ENCODE results near the gene SEL1L. TPM values are rescaled to one million over a fixed set of nuclear protein-coding genes. Genes with fewer than 3 reads are reported as not detected.
"Not testable (repeated sequence)": the region's sequence is repeated elsewhere in the genome, so short reads cannot be mapped to it uniquely, and the experiment has no call there.

Gene SEL1L
- total RNA-seq, 2 experiments from 2014 or later: 48.9 to 51.3 TPM

DNA sequence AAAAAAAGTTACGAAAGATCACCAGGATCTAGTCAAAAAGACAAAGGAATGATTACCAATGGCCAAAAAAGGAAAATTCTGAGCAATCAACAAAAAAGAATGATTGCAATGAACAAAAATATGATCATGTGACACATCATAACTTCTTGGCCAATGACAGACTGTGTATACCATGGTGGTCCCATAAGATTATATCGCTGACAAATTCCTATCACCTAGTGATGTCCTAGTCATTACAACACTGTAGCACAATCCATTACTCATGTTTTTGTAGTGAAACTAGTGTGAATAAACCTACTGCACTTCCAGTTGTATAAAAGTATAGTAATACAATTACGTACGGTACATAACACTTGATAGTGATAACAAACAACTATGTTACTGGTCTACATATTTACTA is 12.3 kb downstream of the SEL1L start:
- no peak for ATAC-seq
- POLR2A ChIA-PET: no interaction called here
- peaks cover 60% of the 10 kb centered on the region for H3K36me3 Mint-ChIP-seq (ENCODE audit: low read depth)
- H3K27ac Mint-ChIP-seq: no peak overlapping the region
- H3K27me3 Mint-ChIP-seq (ENCODE audit: low read depth): no peaks in the 10 kb centered on the region
- no peak overlapping the region for H3K4me3 Mint-ChIP-seq
- DNase-seq: no peak
- CTCF ChIA-PET: interaction anchor here (1.0 kb wide), 1 partner anchor 12 kb away, joined by 4 read pairs; the partner anchor contains the start of gene SEL1L
- H3K9me3 Mint-ChIP-seq (ENCODE audit: insufficient read depth): no peaks in the 10 kb centered on the region
- peaks cover 32% of the 10 kb centered on the region for H3K4me1 Mint-ChIP-seq (ENCODE audit: low read depth)

DNA sequence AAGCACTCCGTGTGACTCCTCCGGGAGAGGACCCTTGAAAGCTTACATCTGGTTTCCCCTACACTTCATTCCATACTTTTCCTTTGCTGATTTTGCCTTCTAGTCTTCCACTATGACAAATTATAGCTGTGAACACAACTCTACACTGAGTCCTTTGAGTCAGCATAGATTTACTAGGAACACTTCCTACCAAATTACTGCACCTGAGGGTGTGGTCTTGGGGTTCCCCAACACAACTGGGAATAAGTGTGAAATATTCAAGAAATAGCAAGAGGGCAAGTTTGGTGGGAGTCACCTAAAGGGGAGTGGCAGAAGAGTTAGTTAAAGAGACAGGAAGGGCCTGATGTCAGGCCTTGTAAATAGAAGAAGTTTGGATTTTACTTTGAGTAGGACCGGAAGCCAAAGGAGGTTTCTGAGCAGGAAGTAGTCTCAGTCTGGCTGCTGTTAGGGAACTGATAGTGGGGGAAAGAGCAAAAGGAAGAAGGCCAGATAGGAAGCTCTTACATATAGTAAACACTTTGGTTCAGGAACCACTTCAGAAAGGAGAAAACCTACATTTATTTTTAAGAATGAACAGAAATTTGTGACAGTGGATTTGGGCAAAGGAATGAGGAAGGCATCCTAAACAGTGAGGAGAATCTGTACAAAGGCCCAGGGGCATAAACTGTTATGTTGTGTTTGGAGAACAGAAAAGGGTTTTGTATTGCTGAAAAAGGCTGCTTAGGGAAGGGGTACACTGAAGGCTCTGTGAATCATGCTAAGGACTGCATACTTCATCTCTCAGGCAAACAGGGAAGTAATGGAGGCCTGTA is 14.2 kb downstream of the SEL1L start:
- peaks cover 29% of the 10 kb centered on the region for H3K4me1 Mint-ChIP-seq (ENCODE audit: low read depth)
- DNase-seq (peak; percentile 41), ATAC-seq (peak; percentile 86)
- H3K36me3 Mint-ChIP-seq (ENCODE audit: low read depth): peaks cover 69% of the 10 kb centered on the region
- CTCF ChIA-PET: interaction anchor here (0.6 to 1.4 kb wide), 3 partner anchors 9 to 250 kb away, joined by 3 to 7 read pairs (median 3); no protein-coding TSS in a partner anchor
- peak overlapping the region; percentile 80 for H3K27ac Mint-ChIP-seq
- no peaks in the 10 kb centered on the region for H3K9me3 Mint-ChIP-seq (ENCODE audit: insufficient read depth)
- POLR2A ChIA-PET: interaction anchor here (0.7 to 1.6 kb wide), 2 partner anchors 12 to 13 kb away, joined by 3 to 4 read pairs; no protein-coding TSS in a partner anchor
- peak overlapping the region; percentile 4 for H3K4me3 Mint-ChIP-seq
- H3K27me3 Mint-ChIP-seq (ENCODE audit: low read depth): no peaks in the 10 kb centered on the region

DNA sequence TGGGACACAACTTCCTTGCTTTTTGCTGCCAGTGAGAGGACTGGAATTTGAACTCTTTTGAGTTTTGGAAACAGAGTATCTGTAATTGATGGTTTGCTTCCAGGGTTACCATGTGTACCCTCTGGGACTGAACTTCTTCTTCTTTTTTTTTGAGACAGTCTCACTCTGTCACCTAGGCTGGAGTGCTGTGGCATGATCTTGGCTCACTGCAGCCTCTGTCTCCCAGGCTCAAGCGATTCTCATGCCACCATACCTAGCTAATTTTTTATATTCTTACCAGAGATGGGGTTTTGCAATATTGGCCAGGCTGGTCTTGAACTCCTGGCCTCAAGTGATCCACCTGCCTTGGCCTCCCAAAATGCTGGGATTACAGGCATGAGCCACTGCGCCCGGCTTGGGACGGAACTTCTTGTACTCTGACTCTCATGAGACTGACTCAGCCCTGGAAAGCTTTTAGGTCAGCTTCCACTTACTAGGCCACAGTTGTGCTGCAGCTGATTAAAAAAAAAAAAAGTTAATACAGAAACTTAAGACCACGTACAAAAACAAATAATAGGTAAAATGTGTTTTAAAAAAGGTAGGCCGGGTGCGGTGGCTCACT is 15.8 kb downstream of the SEL1L start:
- CTCF ChIA-PET: no interaction called here
- no peaks in the 10 kb centered on the region for H3K9me3 Mint-ChIP-seq (ENCODE audit: insufficient read depth)
- H3K27me3 Mint-ChIP-seq (ENCODE audit: low read depth): no peaks in the 10 kb centered on the region
- ATAC-seq (no peak), DNase-seq (no peak)
- POLR2A ChIA-PET: interaction anchor here (0.6 kb wide), 1 partner anchor 16 kb away, joined by 3 read pairs; no protein-coding TSS in a partner anchor
- H3K4me3 Mint-ChIP-seq: no peak overlapping the region
- H3K36me3 Mint-ChIP-seq (ENCODE audit: low read depth): peaks cover 72% of the 10 kb centered on the region
- peaks cover 27% of the 10 kb centered on the region for H3K4me1 Mint-ChIP-seq (ENCODE audit: low read depth)
- H3K27ac Mint-ChIP-seq: no peak overlapping the region

DNA sequence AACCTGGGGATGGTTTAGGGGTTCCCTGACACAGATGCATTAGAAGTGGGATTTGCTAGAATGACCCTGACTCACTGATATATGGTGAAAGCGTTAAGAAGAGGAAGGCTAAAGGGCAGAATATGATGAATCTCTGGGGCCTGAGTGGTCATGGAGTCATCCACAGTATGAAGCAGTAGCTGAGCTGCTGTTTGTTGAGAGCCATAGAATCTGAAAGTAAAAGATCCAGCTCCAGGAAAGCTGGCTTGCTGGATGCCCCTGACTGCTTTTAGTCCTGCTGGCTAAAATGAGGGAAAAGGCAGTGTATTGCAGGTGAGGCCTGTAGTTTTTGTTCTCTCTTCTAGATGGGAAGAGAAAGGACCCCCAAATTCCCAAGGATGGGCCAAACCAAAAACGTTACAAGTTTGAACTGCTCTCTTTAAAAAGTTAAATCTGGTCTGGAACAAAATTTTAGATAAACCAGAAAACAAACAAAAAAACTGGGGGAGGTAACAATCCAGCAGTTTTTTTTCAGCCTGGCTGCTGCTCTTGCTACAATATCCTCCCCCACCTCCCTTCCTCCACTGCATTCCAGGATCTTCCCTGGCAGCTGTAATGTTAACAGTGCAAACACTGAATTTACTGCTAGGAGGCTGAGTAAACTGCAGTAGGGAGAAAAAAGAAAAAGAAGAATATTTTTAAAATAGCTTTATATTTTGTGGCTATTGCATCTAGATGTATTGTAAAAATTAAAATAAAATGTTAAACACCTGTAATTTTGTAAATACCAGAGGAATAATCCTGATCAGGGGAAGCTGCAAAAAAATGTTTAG is 16.5 kb downstream of the SEL1L start:
- POLR2A ChIA-PET: interaction anchor here (0.6 kb wide), 1 partner anchor 17 kb away, joined by 3 read pairs; no protein-coding TSS in a partner anchor

DNA sequence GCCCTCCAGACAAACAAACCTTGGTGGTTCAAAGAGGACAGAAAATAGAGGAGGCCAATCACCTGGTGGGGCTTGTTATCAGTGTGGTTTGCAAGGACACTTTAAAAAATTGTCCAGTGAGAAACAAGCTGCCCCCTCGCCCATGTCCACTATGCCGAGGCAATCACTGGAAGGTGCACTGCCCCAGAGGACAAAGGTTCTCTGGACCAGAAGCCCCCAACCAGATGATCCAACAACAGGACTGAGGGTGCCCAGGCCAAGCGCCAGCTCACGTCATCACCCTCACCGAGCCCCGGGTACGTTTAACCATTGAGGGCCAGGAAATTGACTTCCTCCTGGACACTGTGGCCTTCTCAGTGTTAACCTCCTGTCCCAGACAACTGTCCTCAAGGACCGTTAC is 17.7 kb downstream of the SEL1L start:
- DNase-seq; ATAC-seq; H3K27me3 Mint-ChIP-seq (ENCODE audit: low read depth); CTCF ChIA-PET; H3K4me3 Mint-ChIP-seq; POLR2A ChIA-PET; H3K9me3 Mint-ChIP-seq (ENCODE audit: insufficient read depth); H3K27ac Mint-ChIP-seq: not testable (repeated sequence)
- H3K4me1 Mint-ChIP-seq (ENCODE audit: low read depth): peaks cover 28% of the 10 kb centered on the region
- peaks cover 66% of the 10 kb centered on the region for H3K36me3 Mint-ChIP-seq (ENCODE audit: low read depth)

More for the DNA sequence above, 16.5 kb downstream of the SEL1L start:
- DNase-seq: no peak
- Mint-ChIP-seq H3K27ac (no peak overlapping the region), H3K9me3 (ENCODE audit: insufficient read depth) (no peaks in the 10 kb centered on the region), H3K36me3 (ENCODE audit: low read depth) (peaks cover 70% of the 10 kb centered on the region), H3K27me3 (ENCODE audit: low read depth) (no peaks in the 10 kb centered on the region), H3K4me3 (no peak overlapping the region), H3K4me1 (ENCODE audit: low read depth) (peaks cover 29% of the 10 kb centered on the region)
- no peak for ATAC-seq
- CTCF ChIA-PET: no interaction called here

DNA sequence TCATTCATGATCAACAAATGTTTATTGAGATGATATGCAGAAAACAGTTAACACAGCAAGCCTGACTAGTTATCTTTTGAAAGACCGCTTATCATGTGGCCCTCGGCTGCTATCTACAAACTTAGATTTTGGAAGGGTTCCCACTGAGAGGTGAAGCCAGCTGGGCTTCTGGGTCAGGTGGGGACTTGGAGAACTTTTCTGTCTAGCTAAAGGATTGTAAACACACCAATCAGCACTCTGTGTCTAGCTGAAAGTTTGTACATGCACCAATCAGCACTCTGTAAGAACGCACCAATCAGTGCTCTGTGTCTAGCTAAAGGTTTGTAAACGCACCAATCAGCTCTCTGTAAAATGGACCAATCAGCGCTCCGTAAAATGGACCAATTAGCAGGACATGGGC is 20.8 kb downstream of the SEL1L start:
- CTCF ChIA-PET; H3K27me3 Mint-ChIP-seq (ENCODE audit: low read depth): not testable (repeated sequence)

DNA sequence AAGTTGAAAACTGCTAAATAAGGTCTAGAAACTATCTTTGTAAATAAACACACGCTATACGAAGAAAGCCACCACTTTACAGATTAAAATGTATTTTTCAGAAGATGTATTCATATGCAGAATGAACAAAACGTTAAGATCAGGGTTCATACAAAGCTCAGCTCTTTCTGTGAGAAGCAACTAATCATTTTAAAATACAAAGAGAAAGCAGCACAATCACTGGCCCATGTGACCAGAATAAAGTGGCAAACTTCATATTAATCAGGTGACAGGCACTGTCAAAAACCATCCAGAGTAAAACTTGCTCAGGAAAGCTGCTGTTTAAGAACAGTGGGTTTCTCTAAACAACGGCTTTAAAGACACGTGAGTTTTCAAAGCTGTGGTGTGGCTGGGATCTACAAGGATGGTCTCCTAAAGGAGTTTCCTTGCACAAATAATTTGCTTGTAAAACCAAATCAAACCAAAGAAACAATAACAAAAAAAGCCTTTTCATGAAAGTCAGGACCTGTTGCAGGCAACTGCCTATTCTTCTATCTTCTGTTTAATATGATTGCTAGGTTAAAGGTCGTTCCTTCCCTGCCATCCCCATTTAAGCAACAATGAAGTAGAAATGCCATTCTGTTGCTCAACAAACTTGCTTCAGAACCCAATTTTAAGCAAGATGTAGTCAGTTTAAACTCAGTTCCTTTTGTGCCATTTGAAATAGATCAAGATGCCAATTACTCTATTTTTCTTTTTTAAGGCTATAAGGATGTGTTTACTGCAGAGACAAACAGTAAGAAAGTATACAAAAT is 22.3 kb downstream of the SEL1L start:
- Mint-ChIP-seq H3K9me3 (ENCODE audit: insufficient read depth) (no peaks in the 10 kb centered on the region), H3K27me3 (ENCODE audit: low read depth) (no peaks in the 10 kb centered on the region), H3K4me3 (no peak overlapping the region), H3K36me3 (ENCODE audit: low read depth) (peaks cover 63% of the 10 kb centered on the region), H3K4me1 (ENCODE audit: low read depth) (peaks cover 10% of the 10 kb centered on the region), H3K27ac (no peak overlapping the region)
- CTCF ChIA-PET: interaction anchor here (0.9 to 2.1 kb wide), 2 partner anchors 22 to 47 kb away, joined by 4 to 8 read pairs; partner anchors contain the start of gene SEL1L
- POLR2A ChIA-PET: no interaction called here
- ATAC-seq: no peak
- no peak for DNase-seq

More for the DNA sequence above, 20.8 kb downstream of the SEL1L start:
- H3K4me3 Mint-ChIP-seq; H3K27ac Mint-ChIP-seq; H3K9me3 Mint-ChIP-seq (ENCODE audit: insufficient read depth); POLR2A ChIA-PET; H3K4me1 Mint-ChIP-seq (ENCODE audit: low read depth); ATAC-seq; DNase-seq: not testable (repeated sequence)
- peaks cover 61% of the 10 kb centered on the region for H3K36me3 Mint-ChIP-seq (ENCODE audit: low read depth)

DNA sequence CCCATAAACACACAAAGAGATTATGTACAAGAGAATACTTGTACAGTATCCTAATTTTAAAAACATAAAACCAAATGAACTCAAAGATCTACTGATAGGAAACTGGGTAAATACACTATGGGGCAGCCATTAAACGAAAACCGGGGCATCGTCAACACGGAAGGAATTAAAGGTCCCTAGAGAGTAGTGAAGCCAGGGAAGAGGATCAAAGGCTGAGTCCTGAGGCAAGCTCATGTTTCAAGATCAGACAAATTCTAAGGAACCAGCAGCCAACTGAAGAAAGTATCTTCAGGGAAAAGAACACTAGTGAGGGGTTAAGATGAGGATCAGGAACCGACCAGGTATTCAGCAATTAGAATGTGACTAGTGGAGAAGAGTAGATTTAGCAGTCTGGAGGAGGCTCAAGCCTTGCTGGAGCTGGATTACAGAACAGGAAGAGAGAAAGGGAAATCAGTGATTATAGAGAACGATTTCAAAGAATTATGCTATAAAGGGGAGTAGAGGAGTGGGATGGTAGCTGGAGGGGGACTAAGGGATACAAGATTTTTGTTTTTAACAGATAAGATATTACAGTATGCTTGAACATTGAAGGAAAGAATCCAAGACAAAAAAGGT is 23.7 kb downstream of the SEL1L start:
- H3K36me3 Mint-ChIP-seq (ENCODE audit: low read depth): peaks cover 62% of the 10 kb centered on the region
- DNase-seq: no peak
- H3K27me3 Mint-ChIP-seq (ENCODE audit: low read depth): no peaks in the 10 kb centered on the region
- ChIA-PET CTCF (interaction anchor here (0.8 to 2.1 kb wide), 5 partner anchors 9 to 65 kb away, joined by 3 to 8 read pairs (median 4); partner anchors contain the start of gene SEL1L), POLR2A (no interaction called here)
- ATAC-seq: no peak
- no peaks in the 10 kb centered on the region for H3K9me3 Mint-ChIP-seq (ENCODE audit: insufficient read depth)
- peaks cover 10% of the 10 kb centered on the region for H3K4me1 Mint-ChIP-seq (ENCODE audit: low read depth)
- no peak overlapping the region for H3K4me3 Mint-ChIP-seq
- H3K27ac Mint-ChIP-seq: no peak overlapping the region

DNA sequence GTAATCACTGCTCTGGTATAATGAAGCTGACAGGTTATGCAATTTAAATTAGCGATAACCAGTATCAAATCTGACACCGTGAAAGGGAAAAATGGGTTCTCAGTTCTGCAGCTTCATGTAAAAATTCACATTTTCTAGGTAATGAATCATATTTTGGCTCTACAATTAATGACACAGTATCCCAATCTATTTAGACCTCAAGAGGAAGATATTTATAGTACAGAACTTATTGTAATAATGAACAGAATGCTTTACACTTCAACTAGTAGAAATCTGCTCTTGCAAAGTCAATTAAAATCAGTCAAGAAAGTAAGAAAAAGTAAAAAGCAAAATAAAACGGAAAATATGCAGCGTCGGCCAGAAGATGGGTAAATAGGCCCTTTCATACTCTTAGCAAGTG is 24.3 kb downstream of the SEL1L start:
- no peak overlapping the region for H3K27ac Mint-ChIP-seq
- no peaks in the 10 kb centered on the region for H3K9me3 Mint-ChIP-seq (ENCODE audit: insufficient read depth)
- H3K27me3 Mint-ChIP-seq (ENCODE audit: low read depth): no peaks in the 10 kb centered on the region
- DNase-seq: no peak
- CTCF ChIA-PET: interaction anchor here (0.8 to 2.1 kb wide), 4 partner anchors 9 to 64 kb away, joined by 3 to 8 read pairs (median 4); no protein-coding TSS in a partner anchor
- no peak overlapping the region for H3K4me3 Mint-ChIP-seq
- POLR2A ChIA-PET: no interaction called here
- peaks cover 10% of the 10 kb centered on the region for H3K4me1 Mint-ChIP-seq (ENCODE audit: low read depth)
- ATAC-seq: no peak
- peaks cover 60% of the 10 kb centered on the region for H3K36me3 Mint-ChIP-seq (ENCODE audit: low read depth)

DNA sequence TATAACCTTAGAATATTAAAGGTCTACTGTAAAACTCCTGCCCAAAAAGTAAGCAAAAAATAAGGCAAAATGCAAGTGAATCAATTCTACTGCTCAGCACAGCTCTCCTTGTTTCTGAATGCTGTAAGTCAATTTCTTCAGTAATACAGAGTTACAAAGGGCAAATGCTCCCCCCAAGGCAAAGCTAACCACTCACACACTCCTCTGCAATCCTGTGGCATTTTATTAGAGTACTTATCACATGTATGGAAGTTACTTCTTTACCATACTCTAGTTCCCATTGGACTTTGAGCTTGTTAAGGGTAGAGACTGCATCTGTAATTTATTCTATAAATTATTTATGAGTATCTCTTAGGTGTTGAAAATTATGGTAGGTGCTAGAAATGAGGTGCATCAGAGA is 27.2 kb downstream of the SEL1L start:
- CTCF ChIA-PET: no interaction called here

DNA sequence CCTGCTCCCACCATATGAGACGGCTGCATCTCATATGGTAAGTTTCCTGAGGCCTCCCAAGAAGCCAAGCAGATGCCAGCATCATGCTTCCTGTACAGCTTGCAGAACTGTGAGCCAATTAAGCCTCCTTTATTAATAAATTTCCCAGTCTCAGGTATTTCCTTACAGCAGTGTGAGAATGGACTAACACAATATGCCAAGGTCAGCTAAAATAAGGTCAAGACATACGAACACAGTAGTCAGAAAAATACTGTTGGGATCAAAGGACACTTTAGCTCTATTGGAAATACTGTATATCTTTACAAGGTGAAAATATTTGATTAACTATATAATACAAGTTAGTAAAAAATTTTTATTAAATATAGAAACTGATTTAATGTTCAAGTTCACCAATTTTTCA is 28.8 kb downstream of the SEL1L start:
- Mint-ChIP-seq H3K4me1 (ENCODE audit: low read depth) (no peaks in the 10 kb centered on the region), H3K27ac (no peak overlapping the region), H3K27me3 (ENCODE audit: low read depth) (no peaks in the 10 kb centered on the region), H3K4me3 (no peak overlapping the region), H3K36me3 (ENCODE audit: low read depth) (peaks cover 62% of the 10 kb centered on the region), H3K9me3 (ENCODE audit: insufficient read depth) (no peaks in the 10 kb centered on the region)
- POLR2A ChIA-PET: no interaction called here
- ATAC-seq: no peak
- DNase-seq: no peak
- CTCF ChIA-PET: no interaction called here

More for the DNA sequence above, 27.2 kb downstream of the SEL1L start:
- no peaks in the 10 kb centered on the region for H3K9me3 Mint-ChIP-seq (ENCODE audit: insufficient read depth)
- POLR2A ChIA-PET: no interaction called here
- ATAC-seq (no peak), DNase-seq (no peak)
- no peak overlapping the region for H3K4me3 Mint-ChIP-seq
- peaks cover 60% of the 10 kb centered on the region for H3K36me3 Mint-ChIP-seq (ENCODE audit: low read depth)
- H3K4me1 Mint-ChIP-seq (ENCODE audit: low read depth): no peaks in the 10 kb centered on the region
- H3K27me3 Mint-ChIP-seq (ENCODE audit: low read depth): no peaks in the 10 kb centered on the region
- no peak overlapping the region for H3K27ac Mint-ChIP-seq
